GM12865 (cell line): ENCODE data around the gene SGK2.
A peak's percentile ranks its signal among the peaks of the same experiment; 100 is the strongest.
"Not testable (repeated sequence)": the region's sequence is repeated elsewhere in the genome, so short reads cannot be mapped to it uniquely, and the experiment has no call there.

Source experiments
- DNase-seq: peaks from one replicate; pipeline ENCODE4 v3.0.0; 2010; ENCODE audit warnings: low read depth
- H3K4me3 ChIP-seq: 2 replicates; pipeline ENCODE4 v1.5.1; 2011; ENCODE audit warnings: mild to moderate bottlenecking, low read depth, low read length, control low read depth
- TF ChIP-seq, protein P1 (sequence below): IDR thresholded peaks from 2 replicates; pipeline ENCODE4 v1.5.1; 2011; ENCODE audit warnings: low read length, control low read depth, low read depth, inconsistent platforms; ENCODE audit not compliant: insufficient read depth; ENCODE audit errors: missing control alignments

SGK2 gene

DNA sequence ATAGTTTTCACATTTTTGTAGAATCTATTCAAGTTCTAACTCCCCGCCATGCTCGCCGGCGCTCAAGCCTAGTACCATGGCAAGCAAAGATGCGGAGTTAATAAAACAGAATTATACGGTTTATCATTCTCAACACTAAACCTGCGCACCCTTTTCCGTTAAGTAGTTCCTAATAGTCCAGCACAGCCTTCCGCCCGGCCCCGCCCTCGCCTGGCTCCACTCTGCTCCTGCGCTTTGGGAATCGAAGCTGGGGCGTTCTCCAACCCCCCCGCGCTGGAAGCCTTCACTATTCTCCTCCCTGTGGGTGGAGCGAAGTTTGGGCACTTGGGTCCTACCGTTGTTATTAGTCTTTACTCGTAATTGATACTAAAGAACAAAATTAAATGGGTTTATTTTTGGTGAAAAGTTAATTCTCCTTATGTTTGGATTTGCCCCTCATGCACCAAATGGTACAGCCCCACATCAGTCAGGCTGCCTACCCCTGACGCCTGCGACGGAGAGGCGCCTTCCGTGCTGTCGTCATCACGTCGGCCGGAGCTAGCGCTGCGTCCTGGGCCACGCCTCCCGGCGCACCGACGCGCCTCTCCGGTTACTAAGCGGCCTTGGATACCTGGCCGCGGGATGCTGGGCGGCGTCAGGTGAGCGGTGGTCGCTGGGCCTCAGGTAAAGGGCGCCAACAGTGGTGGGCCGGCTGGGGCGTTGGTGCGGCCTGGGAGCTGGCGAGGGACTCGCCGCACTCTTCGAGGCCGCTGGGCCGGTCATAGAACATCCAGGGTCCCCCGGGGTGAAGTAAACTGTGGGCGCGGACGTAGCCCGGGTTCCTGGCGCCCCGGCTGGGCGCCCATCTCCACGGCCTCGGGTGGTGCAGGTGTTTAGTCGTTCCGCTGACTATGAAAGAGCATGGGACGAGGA is 31.8 kb downstream of the SGK2 start, which contains the start of gene IFT52:
Gene IFT52 (plus strand): TSS at position 546 of the 912 bp plus-strand sequence. CDS start 3,762 bp downstream, outside the sequence.
- peak within 1 kb of the TSS; percentile 92 for H3K4me3 ChIP-seq
- TF ChIP-seq, protein P1, sequence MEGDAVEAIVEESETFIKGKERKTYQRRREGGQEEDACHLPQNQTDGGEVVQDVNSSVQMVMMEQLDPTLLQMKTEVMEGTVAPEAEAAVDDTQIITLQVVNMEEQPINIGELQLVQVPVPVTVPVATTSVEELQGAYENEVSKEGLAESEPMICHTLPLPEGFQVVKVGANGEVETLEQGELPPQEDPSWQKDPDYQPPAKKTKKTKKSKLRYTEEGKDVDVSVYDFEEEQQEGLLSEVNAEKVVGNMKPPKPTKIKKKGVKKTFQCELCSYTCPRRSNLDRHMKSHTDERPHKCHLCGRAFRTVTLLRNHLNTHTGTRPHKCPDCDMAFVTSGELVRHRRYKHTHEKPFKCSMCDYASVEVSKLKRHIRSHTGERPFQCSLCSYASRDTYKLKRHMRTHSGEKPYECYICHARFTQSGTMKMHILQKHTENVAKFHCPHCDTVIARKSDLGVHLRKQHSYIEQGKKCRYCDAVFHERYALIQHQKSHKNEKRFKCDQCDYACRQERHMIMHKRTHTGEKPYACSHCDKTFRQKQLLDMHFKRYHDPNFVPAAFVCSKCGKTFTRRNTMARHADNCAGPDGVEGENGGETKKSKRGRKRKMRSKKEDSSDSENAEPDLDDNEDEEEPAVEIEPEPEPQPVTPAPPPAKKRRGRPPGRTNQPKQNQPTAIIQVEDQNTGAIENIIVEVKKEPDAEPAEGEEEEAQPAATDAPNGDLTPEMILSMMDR = no peak
- DNase-seq = peak; percentile 95

DNA sequence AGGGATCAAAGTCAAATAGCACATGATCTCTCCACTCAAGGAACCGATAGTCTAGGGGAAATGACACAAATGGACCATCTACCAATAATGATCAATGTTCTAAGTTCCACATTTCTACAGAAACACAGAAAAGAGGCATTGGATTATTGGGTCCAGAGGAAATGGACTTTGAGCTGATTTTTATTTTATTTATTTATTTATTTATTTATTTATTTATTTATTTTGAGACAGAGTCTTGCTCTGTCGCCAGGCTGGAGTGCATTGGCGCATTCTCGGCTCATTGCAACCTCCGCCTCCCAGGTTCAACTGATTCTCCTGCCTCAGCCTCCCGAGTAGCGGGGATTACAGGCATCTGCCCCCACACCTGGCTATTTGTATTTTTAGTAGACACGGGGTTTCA is 43.1 kb downstream of the SGK2 start:
- DNase-seq, H3K4me3 ChIP-seq: not testable (repeated sequence)

DNA sequence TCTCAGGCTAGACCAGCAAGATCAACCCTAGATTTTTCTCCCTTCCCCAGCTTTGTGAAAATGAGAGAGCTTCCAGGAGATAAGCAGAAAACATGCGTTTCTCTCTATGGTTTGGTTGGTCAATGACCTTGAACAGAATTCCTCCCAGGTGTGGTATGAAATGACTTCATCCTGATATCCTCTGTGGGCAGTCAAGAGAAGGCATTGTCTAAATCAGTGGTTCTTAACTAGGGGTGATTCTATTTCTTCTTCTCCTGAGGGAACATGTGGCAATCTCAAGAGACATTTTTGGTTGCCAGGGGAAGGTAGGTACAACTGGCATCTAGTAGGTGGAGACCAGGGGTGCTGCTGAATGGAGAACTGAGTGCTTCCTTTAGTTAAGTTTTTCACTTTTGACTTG is 44.3 kb downstream of the SGK2 start:
- H3K4me3 ChIP-seq = no peak overlapping the region
- no peak for DNase-seq
- TF ChIP-seq, protein P1 = no peak

DNA sequence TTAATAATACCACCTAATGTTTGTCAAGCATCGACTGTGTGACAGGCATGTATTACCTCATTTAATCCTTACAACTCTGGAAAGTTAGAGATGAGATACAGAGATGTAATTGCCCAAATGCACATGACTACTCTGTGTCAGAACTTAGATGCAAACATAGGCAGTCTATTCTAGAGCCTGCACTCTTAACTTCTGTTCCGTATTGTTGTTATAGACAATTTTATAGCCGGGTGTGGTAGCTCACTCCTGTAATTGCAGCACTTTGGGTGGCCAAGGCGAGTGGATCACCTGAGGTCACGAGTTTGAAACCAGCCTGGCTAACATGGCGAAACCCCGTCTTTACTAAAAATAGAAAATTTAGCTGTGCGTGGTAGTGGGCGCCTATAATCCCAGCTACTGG is 46.9 kb downstream of the SGK2 start:
- no peak overlapping the region for H3K4me3 ChIP-seq
- no peak for DNase-seq
- TF ChIP-seq, protein P1 = no peak

DNA sequence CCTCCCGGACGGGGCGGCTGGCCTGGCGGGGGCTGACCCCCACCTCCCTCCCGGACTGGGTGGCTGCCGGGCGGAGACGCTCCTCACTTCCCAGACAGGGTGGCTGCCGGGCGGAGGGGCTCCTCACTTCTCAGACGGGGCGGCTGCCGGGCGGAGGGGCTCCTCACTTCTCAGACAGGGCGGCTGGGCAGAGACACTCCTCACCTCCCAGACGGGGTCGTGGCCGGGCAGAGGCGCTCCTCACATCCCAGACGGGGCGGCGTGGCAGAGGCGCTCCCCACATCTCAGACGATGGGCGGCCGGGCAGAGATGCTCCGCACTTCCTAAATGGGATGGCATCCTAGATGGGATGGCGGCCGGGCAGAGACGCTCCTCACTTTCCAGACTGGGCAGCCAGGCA is 48.5 kb downstream of the SGK2 start:
- DNase-seq, H3K4me3 ChIP-seq: not testable (repeated sequence)

DNA sequence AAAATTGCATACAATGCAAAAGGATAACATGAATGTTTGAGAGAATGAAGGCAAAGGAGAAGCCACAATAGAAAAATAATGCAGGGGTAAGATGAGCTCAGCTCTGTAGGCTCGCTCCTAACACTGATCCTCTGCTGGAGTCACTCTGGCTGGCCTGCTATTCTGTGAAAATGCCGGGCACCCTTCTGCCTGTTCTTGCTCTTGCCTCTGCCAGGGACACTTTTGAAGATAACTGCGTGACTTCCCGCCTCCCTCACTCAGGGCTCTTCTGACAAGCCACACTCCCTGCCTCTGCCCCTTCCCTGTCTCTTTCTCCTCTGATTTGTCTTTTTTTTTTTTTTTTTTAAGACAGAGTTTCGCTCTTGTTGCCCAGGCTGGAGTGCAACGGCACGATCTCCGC is 72.8 kb downstream of the SGK2 start:
- TF ChIP-seq, protein P1 = no peak
- no peak for DNase-seq
- H3K4me3 ChIP-seq = no peak overlapping the region
